ENCODE results near the gene PATL1.

PATL1 gene

DNA sequence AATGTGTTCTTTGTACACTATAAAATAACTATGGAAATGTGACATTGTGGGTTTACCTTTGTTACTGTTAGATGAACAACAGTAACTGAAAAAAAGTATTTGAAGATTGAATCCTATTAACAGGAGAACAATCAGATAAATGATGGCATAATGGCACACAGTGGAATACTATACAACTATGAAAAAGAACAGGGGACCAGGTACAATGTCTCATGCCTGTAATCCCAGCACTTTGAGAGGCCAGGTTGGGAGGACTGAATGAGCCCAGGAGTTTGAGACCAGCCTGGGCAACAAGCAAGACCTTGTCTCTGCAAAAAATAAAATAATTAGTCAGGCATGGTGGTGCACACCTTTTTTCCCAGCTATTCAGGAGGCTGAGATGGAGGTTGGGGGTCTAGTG is 38.8 kb downstream of the PATL1 start:
- TF ChIP-seq ZC3H10 (CRISPR knock-in tag; IDR thresholded peaks at IDR 0.05) (no peak), GLIS3 (CRISPR knock-in tag; IDR thresholded peaks at IDR 0.05) (no peak)
- no peak for ATAC-seq

DNA sequence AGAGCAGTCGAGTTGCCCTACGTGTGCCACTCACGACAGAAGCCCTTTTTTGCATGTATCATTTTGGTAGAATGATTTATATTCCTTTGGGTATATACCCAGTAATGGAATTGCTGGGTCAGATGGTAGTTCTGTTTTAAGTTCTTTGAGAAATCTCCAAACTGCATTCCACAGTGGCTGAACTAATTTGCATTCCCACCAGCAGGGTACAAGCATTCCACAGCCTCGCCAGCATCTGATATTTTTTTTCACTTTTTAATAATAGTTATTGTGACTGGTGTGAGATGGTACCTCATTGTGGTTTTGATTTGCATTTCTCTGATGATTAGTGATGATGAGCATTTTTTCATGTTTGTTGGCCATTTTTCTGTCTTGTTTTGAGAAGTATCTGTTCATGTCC is 41.9 kb downstream of the PATL1 start:
- ATAC-seq, result peak; percentile 38; the same call in 1 of the 3 replicates

GRCh38 chr11:59625703-59626102 is 43.1 kb downstream of the PATL1 start:
- ATAC-seq, result no peak
- TF ChIP-seq SNAI2 (CRISPR knock-in tag; IDR thresholded peaks at IDR 0.05) (no peak), CSDC2 (CRISPR knock-in tag; IDR thresholded peaks at IDR 0.05) (no peak), PPARA (CRISPR knock-in tag; IDR thresholded peaks at IDR 0.05; ENCODE audit: borderline replicate concordance) (no peak), ZC3H10 (CRISPR knock-in tag; IDR thresholded peaks at IDR 0.05) (no peak), GLIS3 (CRISPR knock-in tag; IDR thresholded peaks at IDR 0.05) (no peak), OSR1 (CRISPR knock-in tag; IDR thresholded peaks at IDR 0.05) (no peak), ZNF8 (CRISPR knock-in tag; IDR thresholded peaks at IDR 0.05) (no peak)

GRCh38 chr11:59617876-59618275 is 51.0 kb downstream of the PATL1 start:
- ATAC-seq, result no peak
- TF ChIP-seq TCF4 (CRISPR knock-in tag; IDR thresholded peaks at IDR 0.05; ENCODE audit: borderline replicate concordance), result no peak
- no peak for TF ChIP-seq OSR1 (CRISPR knock-in tag; IDR thresholded peaks at IDR 0.05)
- no peak for TF ChIP-seq ZC3H10 (CRISPR knock-in tag; IDR thresholded peaks at IDR 0.05)
- TF ChIP-seq, protein P1, sequence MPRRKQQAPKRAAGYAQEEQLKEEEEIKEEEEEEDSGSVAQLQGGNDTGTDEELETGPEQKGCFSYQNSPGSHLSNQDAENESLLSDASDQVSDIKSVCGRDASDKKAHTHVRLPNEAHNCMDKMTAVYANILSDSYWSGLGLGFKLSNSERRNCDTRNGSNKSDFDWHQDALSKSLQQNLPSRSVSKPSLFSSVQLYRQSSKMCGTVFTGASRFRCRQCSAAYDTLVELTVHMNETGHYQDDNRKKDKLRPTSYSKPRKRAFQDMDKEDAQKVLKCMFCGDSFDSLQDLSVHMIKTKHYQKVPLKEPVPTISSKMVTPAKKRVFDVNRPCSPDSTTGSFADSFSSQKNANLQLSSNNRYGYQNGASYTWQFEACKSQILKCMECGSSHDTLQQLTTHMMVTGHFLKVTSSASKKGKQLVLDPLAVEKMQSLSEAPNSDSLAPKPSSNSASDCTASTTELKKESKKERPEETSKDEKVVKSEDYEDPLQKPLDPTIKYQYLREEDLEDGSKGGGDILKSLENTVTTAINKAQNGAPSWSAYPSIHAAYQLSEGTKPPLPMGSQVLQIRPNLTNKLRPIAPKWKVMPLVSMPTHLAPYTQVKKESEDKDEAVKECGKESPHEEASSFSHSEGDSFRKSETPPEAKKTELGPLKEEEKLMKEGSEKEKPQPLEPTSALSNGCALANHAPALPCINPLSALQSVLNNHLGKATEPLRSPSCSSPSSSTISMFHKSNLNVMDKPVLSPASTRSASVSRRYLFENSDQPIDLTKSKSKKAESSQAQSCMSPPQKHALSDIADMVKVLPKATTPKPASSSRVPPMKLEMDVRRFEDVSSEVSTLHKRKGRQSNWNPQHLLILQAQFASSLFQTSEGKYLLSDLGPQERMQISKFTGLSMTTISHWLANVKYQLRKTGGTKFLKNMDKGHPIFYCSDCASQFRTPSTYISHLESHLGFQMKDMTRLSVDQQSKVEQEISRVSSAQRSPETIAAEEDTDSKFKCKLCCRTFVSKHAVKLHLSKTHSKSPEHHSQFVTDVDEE (CRISPR knock-in tag; IDR thresholded peaks at IDR 0.05), result no peak
- TF ChIP-seq ESRRG (CRISPR knock-in tag; IDR thresholded peaks at IDR 0.05), result no peak
- no peak for TF ChIP-seq ARNTL (CRISPR knock-in tag; IDR thresholded peaks at IDR 0.05; ENCODE audit: borderline replicate concordance, low read depth)
- no peak for TF ChIP-seq SNAI2 (CRISPR knock-in tag; IDR thresholded peaks at IDR 0.05)
- TF ChIP-seq ZNF565 (CRISPR knock-in tag; conservative IDR thresholded peaks at IDR 0.05; ENCODE audit: low read depth), result no peak
- no peak for TF ChIP-seq PPARA (CRISPR knock-in tag; IDR thresholded peaks at IDR 0.05; ENCODE audit: borderline replicate concordance)
- TF ChIP-seq, protein P2, sequence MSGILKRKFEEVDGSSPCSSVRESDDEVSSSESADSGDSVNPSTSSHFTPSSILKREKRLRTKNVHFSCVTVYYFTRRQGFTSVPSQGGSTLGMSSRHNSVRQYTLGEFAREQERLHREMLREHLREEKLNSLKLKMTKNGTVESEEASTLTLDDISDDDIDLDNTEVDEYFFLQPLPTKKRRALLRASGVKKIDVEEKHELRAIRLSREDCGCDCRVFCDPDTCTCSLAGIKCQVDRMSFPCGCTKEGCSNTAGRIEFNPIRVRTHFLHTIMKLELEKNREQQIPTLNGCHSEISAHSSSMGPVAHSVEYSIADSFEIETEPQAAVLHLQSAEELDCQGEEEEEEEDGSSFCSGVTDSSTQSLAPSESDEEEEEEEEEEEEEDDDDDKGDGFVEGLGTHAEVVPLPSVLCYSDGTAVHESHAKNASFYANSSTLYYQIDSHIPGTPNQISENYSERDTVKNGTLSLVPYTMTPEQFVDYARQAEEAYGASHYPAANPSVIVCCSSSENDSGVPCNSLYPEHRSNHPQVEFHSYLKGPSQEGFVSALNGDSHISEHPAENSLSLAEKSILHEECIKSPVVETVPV (CRISPR knock-in tag; IDR thresholded peaks at IDR 0.05), result no peak
- TF ChIP-seq ZFP30 (CRISPR knock-in tag; IDR thresholded peaks at IDR 0.05), result no peak
- TF ChIP-seq ZNF70 (CRISPR knock-in tag; IDR thresholded peaks at IDR 0.05), result no peak
- no peak for TF ChIP-seq CSDC2 (CRISPR knock-in tag; IDR thresholded peaks at IDR 0.05)
- TF ChIP-seq, protein P3, sequence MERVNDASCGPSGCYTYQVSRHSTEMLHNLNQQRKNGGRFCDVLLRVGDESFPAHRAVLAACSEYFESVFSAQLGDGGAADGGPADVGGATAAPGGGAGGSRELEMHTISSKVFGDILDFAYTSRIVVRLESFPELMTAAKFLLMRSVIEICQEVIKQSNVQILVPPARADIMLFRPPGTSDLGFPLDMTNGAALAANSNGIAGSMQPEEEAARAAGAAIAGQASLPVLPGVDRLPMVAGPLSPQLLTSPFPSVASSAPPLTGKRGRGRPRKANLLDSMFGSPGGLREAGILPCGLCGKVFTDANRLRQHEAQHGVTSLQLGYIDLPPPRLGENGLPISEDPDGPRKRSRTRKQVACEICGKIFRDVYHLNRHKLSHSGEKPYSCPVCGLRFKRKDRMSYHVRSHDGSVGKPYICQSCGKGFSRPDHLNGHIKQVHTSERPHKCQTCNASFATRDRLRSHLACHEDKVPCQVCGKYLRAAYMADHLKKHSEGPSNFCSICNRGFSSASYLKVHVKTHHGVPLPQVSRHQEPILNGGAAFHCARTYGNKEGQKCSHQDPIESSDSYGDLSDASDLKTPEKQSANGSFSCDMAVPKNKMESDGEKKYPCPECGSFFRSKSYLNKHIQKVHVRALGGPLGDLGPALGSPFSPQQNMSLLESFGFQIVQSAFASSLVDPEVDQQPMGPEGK (CRISPR knock-in tag; IDR thresholded peaks at IDR 0.05; ENCODE audit: borderline replicate concordance), result no peak
- TF ChIP-seq ZNF8 (CRISPR knock-in tag; IDR thresholded peaks at IDR 0.05), result no peak
- TF ChIP-seq POU6F1 (CRISPR knock-in tag; IDR thresholded peaks at IDR 0.05; ENCODE audit: borderline replicate concordance, low read depth), result no peak
- TF ChIP-seq TOX (CRISPR knock-in tag; IDR thresholded peaks at IDR 0.05; ENCODE audit: borderline replicate concordance), result no peak
- no peak for TF ChIP-seq ZFP3 (CRISPR knock-in tag; IDR thresholded peaks at IDR 0.05)
- TF ChIP-seq GLIS3 (CRISPR knock-in tag; IDR thresholded peaks at IDR 0.05), result no peak
